Psoas muscle (tissue), 8 donors: ENCODE measurements around the gene SLCO3A1. TPM values are rescaled to one million over a fixed set of nuclear protein-coding genes. Genes with fewer than 3 reads are reported as not detected.

ENCODE experiments used
- ATAC-seq, 4 donors: fragments of 200-7000 bp; cut with Tn5 transposase; one replicate each; pipeline ENCODE4 v1.9.1; 2020; ENCODE audit warnings: moderate library complexity in 3 of 4, mild to moderate bottlenecking in 2 of 4
- DNase-seq, 2 donors: peaks; one replicate each; pipeline ENCODE4 v3.0.0-alpha.2; 2020
- H3K27ac ChIP-seq: fragments of 200-600 bp; one replicate; pipeline ENCODE4 v1.8.0; 2022
- H3K27me3 ChIP-seq, 3 donors: fragments of 200-600 bp in 1 of 3; one replicate each; pipeline versions ENCODE4 v1.6.1 to v1.8.0; 2013 to 2022; ENCODE audit warnings: low read length in 2 of 3, mild to moderate bottlenecking in 2 of 3, moderate library complexity in 1 of 3; ENCODE audit not compliant: insufficient read depth in 3 of 3
- H3K36me3 ChIP-seq, 2 donors: fragments of 200-600 bp in 1 of 2; one replicate each; pipeline versions ENCODE4 v1.6.1 to v1.8.0; 2013 to 2022; ENCODE audit warnings: low read depth in 1 of 2, mild to moderate bottlenecking in 1 of 2, moderate library complexity in 1 of 2; ENCODE audit not compliant: insufficient read depth in 1 of 2
- H3K4me1 ChIP-seq: fragments of 200-600 bp; one replicate; pipeline ENCODE4 v1.8.0; 2022
- H3K4me3 ChIP-seq: fragments of 200-600 bp; one replicate; pipeline ENCODE4 v1.8.0; 2022; ENCODE audit warnings: mild to moderate bottlenecking
- H3K9me3 ChIP-seq: fragments of 200-600 bp; one replicate; pipeline ENCODE4 v1.8.0; 2022
- CTCF ChIP-seq: fragments of 200-600 bp; IDR thresholded peaks from one replicate; pipeline ENCODE4 v1.8.0; 2022; ENCODE audit warnings: antibody characterized with exemption
- WGBS, 3 donors: extraction: QIAGEN DNeasy Blood & Tissue Kit; methylation state at CpG; one replicate each; pipeline versions ENCODE4 v1.1.6 to v1.1.7; 2013; 5-methylcytosine and 5-hydroxymethylcytosine counted together
- intact Hi-C, 2 donors: fragments of 100-400 bp; cut with DNase I; formaldehyde crosslinking; loops; one replicate each; pipeline versions ENCODE4 v1.11.0 to v1.14.2; 2022
- polyA plus RNA-seq, 3 donors: library from polyadenylated mRNA; stranded (reverse); fragments of 200-250 nt; gene quantifications; one replicate each; pipeline ENCODE4 v1.2.3, GENCODE V29; 2013
- total RNA-seq, 4 donors: library from RNA; stranded (reverse); fragmentation: NEBNext Ultra II Directional in 2 of 4; extraction: Animal tissue kit (Norgen Biotek cat#: 25700) in 2 of 4; gene quantifications; one replicate each; pipeline versions ENCODE4 v1.2.1 to v1.2.4, GENCODE V29; 2021 to 2023
- donor health status: healthy with polysubstance abuse.
- donor health status: DM: no; HTN: no; CAD: no; lungs with moderate emphysema.
- donor health status: Bipolar disorder and iron deficiency.
- donor health status: healthy.
- donor health status: DM: yes; HTN: yes; CAD: no.
- donor health status: DM: no; HTN: no; CAD: no.
- donor health status: DM: no; HTN: no; CAD: no.
- donor health status: DM: yes; HTN: yes; CAD: no.

SLCO3A1 gene
- total and polyA plus RNA-seq, 7 donors, result 3.5 to 10.3 (median 9.4) TPM

GRCh38 chr15:91865486-91865885, 12.0 kb downstream of the SLCO3A1 start:
- no peak overlapping the region for H3K27ac ChIP-seq
- no peak for ATAC-seq
- TF ChIP-seq CTCF, result no peak
- 65 to 80% (median 68%) methylated on average over 7 of the region's 7 CpGs for WGBS, 3 donors
- DNase-seq, result no peak
- no peaks in the 10 kb centered on the region for H3K36me3 ChIP-seq
- H3K27me3 ChIP-seq, result no peaks in the 10 kb centered on the region
- intact Hi-C loops, result no loop called here
- H3K9me3 ChIP-seq, result no peaks in the 10 kb centered on the region
- H3K4me1 ChIP-seq, result peaks cover 49% of the 10 kb centered on the region
- no peak overlapping the region for H3K4me3 ChIP-seq

- ATAC-seq (no peak), DNase-seq (no peak)
- H3K4me1 ChIP-seq, result peaks cover 49% of the 10 kb centered on the region
- H3K27ac ChIP-seq, result peak overlapping the region; percentile 74
- no peak for TF ChIP-seq CTCF
- H3K36me3 ChIP-seq, result no peaks in the 10 kb centered on the region
- H3K9me3 ChIP-seq, result no peaks in the 10 kb centered on the region
- intact Hi-C loops, result no loop called here
- H3K4me3 ChIP-seq, result peak overlapping the region; percentile 0
- 81 to 89% (median 84%) methylated on average over 5 of the region's 5 CpGs for WGBS, 3 donors
- no peaks in the 10 kb centered on the region for H3K27me3 ChIP-seq
Observed at GRCh38 chr15:91865950-91866349, 12.4 kb downstream of the SLCO3A1 start.

GRCh38 chr15:91866371-91866905, 12.9 kb downstream of the SLCO3A1 start:
- ATAC-seq (peak; percentile 64 to 72 (median 71)), DNase-seq (peak in 1 of 2 donors; percentile 42)
- Histone ChIP-seq H3K36me3 (no peaks in the 10 kb centered on the region), H3K27me3 (no peaks in the 10 kb centered on the region), H3K4me1 (peaks cover 49% of the 10 kb centered on the region), H3K27ac (peak overlapping the region; percentile 74), H3K9me3 (no peaks in the 10 kb centered on the region), H3K4me3 (peak overlapping the region; percentile 0)
- intact Hi-C loops, result no loop called here
- 25 to 32% (median 28%) methylated on average over 6 of the region's 6 CpGs for WGBS, 3 donors
- TF ChIP-seq CTCF, result no peak

- Histone ChIP-seq H3K4me3 (peak overlapping the region; percentile 0), H3K9me3 (no peaks in the 10 kb centered on the region), H3K36me3 (no peaks in the 10 kb centered on the region), H3K27me3 (no peaks in the 10 kb centered on the region), H3K4me1 (peaks cover 49% of the 10 kb centered on the region), H3K27ac (peak overlapping the region; percentile 74)
- WGBS, 3 donors, result 18 to 39% (median 23%) methylated on average over 8 of the region's 8 CpGs
- intact Hi-C loops, result no loop called here
- no peak for TF ChIP-seq CTCF
- ATAC-seq (peak; percentile 73 to 93 (median 88)), DNase-seq (peak; percentile 59 to 62)
Observed at GRCh38 chr15:91866971-91867372, 13.5 kb downstream of the SLCO3A1 start.

GRCh38 chr15:91867581-91868026, 14.1 kb downstream of the SLCO3A1 start:
- Histone ChIP-seq H3K4me1 (peaks cover 49% of the 10 kb centered on the region), H3K9me3 (no peaks in the 10 kb centered on the region), H3K27me3 (no peaks in the 10 kb centered on the region), H3K27ac (peak overlapping the region; percentile 74), H3K36me3 (no peaks in the 10 kb centered on the region), H3K4me3 (no peak overlapping the region)
- ATAC-seq, result peak; percentile 49 to 85 (median 74)
- TF ChIP-seq CTCF, result no peak
- 54 to 59% (median 57%) methylated on average over 8 of the region's 8 CpGs for WGBS, 3 donors
- peak; percentile 75 to 76 for DNase-seq
- intact Hi-C loops, result no loop called here
